Cardiac muscle cell (in vitro differentiated cells and primary cell): Measurements from ENCODE around the gene EPB41L2. TPM values are rescaled to one million over a fixed set of nuclear protein-coding genes. Genes with fewer than 3 reads are reported as not detected.

Experiments
- DNase-seq, 2 donors: peaks; one replicate each; pipeline versions ENCODE4 v3.0.0 to v3.0.0-alpha.2; 2010 to 2017; ENCODE audit warnings: low read depth in 1 of 2, low spot score in 1 of 2
- H3K27ac ChIP-seq: fragments of 200-600 bp; sonication (generic); 2 replicates; pipeline ENCODE4 v1.5.1; 2016
- H3K27me3 ChIP-seq: fragments of 200-600 bp; sonication (generic); 2 replicates; pipeline ENCODE4 v1.6.0; 2016; ENCODE audit warnings: control low read depth
- H3K36me3 ChIP-seq: fragments of 200-600 bp; sonication (generic); 2 replicates; pipeline ENCODE4 v1.5.1; 2016; ENCODE audit warnings: control low read depth
- H3K4me1 ChIP-seq: fragments of 200-600 bp; sonication (generic); 2 replicates; pipeline ENCODE4 v1.8.1; 2017; ENCODE audit warnings: low read depth, mild to moderate bottlenecking, mixed run types
- H3K4me3 ChIP-seq: fragments of 200-600 bp; sonication (generic); 2 replicates; pipeline ENCODE4 v1.5.1; 2016; ENCODE audit warnings: mild to moderate bottlenecking
- H3K9me3 ChIP-seq: fragments of 200-600 bp; sonication (generic); 2 replicates; pipeline ENCODE4 v1.5.1; 2017; ENCODE audit warnings: low read depth, mild to moderate bottlenecking, control low read depth
- CTCF ChIP-seq: IDR thresholded peaks from 2 replicates; pipeline ENCODE4 v1.5.1; 2012; ENCODE audit warnings: low read depth, mild to moderate bottlenecking, low read length
- polyA plus RNA-seq: library from polyadenylated mRNA; unstranded; fragments of >200 nt; fragmentation: Nextera tagmentation; extraction: Ambion mirVana; gene quantifications from 2 replicates; pipeline ENCODE4 v1.2.1, GENCODE V29; 2016
- total RNA-seq: library from RNA; depleted of rRNA; stranded (reverse); fragments of >200 nt; gene quantifications from 2 replicates; pipeline ENCODE4 v1.2.3, GENCODE V29; 2016

Gene EPB41L2
- total and polyA plus RNA-seq, 2 experiments from 2014 or later = 11.0 to 24.0 TPM

- H3K27me3 ChIP-seq = no peaks in the 10 kb centered on the region
- H3K4me1 ChIP-seq = no peaks in the 10 kb centered on the region
- no peaks in the 10 kb centered on the region for H3K9me3 ChIP-seq
- no peak overlapping the region for H3K27ac ChIP-seq
- H3K36me3 ChIP-seq = no peaks in the 10 kb centered on the region
- no peak for TF ChIP-seq CTCF
- no peak overlapping the region for H3K4me3 ChIP-seq
- DNase-seq = no peak
Measured at GRCh38 chr6:130794010-130794697, 268.9 kb downstream of the EPB41L2 start.

Other genes with a start within 250 kb of the EPB41L2 start
- not detected in 2 replicates for gene SMLR1, start 235.8 kb downstream of the EPB41L2 start, total RNA-seq
- 0.31 TPM in 1 of 2 replicates, not detected in the other for gene SMLR1, start 235.8 kb downstream of the EPB41L2 start, polyA plus RNA-seq
- gene AKAP7, start 72.2 kb upstream of the EPB41L2 start, total RNA-seq = 6.8 and 11.9 TPM in 2 replicates
- gene AKAP7, start 72.2 kb upstream of the EPB41L2 start, polyA plus RNA-seq = 9.1 and 14.3 TPM in 2 replicates